ENCODE measurements around the gene NRL.
A peak's percentile ranks its signal among the peaks of the same experiment; 100 is the strongest.

Gene NRL

GRCh38 chr14:24114532-24115421, at the start of gene NRL, which contains the start of gene DCAF11:
Gene NRL (minus strand): TSS chr14:24114949. CDS start chr14:24082848, 32,101 bp downstream.
Gene DCAF11 (plus strand): TSS chr14:24114777. CDS start chr14:24115595, 818 bp downstream.
- no peaks in the 10 kb centered on the region for H4K20me1 ChIP-seq
- peak within 1 kb of the TSS; percentile 100 for H3K4me2 ChIP-seq
- peak within 1 kb of the TSS; percentile 95 for H3K27ac ChIP-seq
- H3K4me3 ChIP-seq, result peak within 1 kb of the TSS; percentile 75
- peaks cover 37% of the 10 kb centered on the region for H3K36me3 ChIP-seq
- no peak for TF ChIP-seq Cebpa-rat (IDR thresholded peaks at IDR 0.05)
- peaks cover 32% of the 10 kb centered on the region for H3K4me1 ChIP-seq
- H3K27me3 ChIP-seq, result no peaks in the 10 kb centered on the region
- no peaks in the 10 kb centered on the region for H3K9me3 ChIP-seq
- H3K9ac ChIP-seq, result peak within 1 kb of the TSS; percentile 87

GRCh38 chr14:24162093-24162492, 47.3 kb upstream of the NRL start:
- Histone ChIP-seq H4K20me1 (no peaks in the 10 kb centered on the region), H3K4me3 (peak overlapping the region; percentile 68; the same call in 1 of the 2 replicates), H3K4me1 (peaks cover 30% of the 10 kb centered on the region), H3K9ac (peak overlapping the region; percentile 72; the same call in 1 of the 2 replicates), H3K27me3 (no peaks in the 10 kb centered on the region), H3K36me3 (peaks cover 82% of the 10 kb centered on the region), H3K27ac (peak overlapping the region; percentile 73), H3K4me2 (peak overlapping the region; percentile 80), H3K9me3 (no peaks in the 10 kb centered on the region)
- TF ChIP-seq Cebpa-rat (IDR thresholded peaks at IDR 0.05), result no peak

- peaks cover 30% of the 10 kb centered on the region for H3K4me1 ChIP-seq
- peak within 1 kb of the TSS; percentile 80 for H3K4me2 ChIP-seq
- H3K27me3 ChIP-seq, result no peaks in the 10 kb centered on the region
- H3K4me3 ChIP-seq, result peak within 1 kb of the TSS; percentile 68
- no peaks in the 10 kb centered on the region for H3K9me3 ChIP-seq
- no peaks in the 10 kb centered on the region for H4K20me1 ChIP-seq
- peak within 1 kb of the TSS; percentile 73 for H3K27ac ChIP-seq
- H3K9ac ChIP-seq, result peak within 1 kb of the TSS; percentile 72
- TF ChIP-seq Cebpa-rat (IDR thresholded peaks at IDR 0.05), result no peak
- H3K36me3 ChIP-seq, result peaks cover 82% of the 10 kb centered on the region
Observed at GRCh38 chr14:24160850-24161804, 46.4 kb upstream of the NRL start, which contains the start of gene IRF9. Gene IRF9 (plus strand): TSS chr14:24161265. CDS start chr14:24162145, 880 bp downstream.

GRCh38 chr14:24160499-24160849, 45.7 kb upstream of the NRL start:
- no peak for TF ChIP-seq Cebpa-rat (IDR thresholded peaks at IDR 0.05)
- H4K20me1 ChIP-seq, result no peaks in the 10 kb centered on the region
- peak overlapping the region; percentile 72; the same call in 1 of the 2 replicates for H3K9ac ChIP-seq
- peaks cover 82% of the 10 kb centered on the region for H3K36me3 ChIP-seq
- H3K27me3 ChIP-seq, result no peaks in the 10 kb centered on the region
- H3K27ac ChIP-seq, result peak overlapping the region; percentile 73
- no peak overlapping the region for H3K4me3 ChIP-seq
- H3K4me2 ChIP-seq, result peak overlapping the region; percentile 80
- no peaks in the 10 kb centered on the region for H3K9me3 ChIP-seq
- peaks cover 30% of the 10 kb centered on the region for H3K4me1 ChIP-seq

GRCh38 chr14:24159777-24160498, 45.2 kb upstream of the NRL start:
- no peak for TF ChIP-seq Cebpa-rat (IDR thresholded peaks at IDR 0.05)
- Histone ChIP-seq H3K27ac (peak overlapping the region; percentile 73), H3K4me1 (peaks cover 30% of the 10 kb centered on the region), H3K4me2 (peak overlapping the region; percentile 80; the same call in 1 of the 2 replicates), H3K4me3 (no peak overlapping the region), H3K9me3 (no peaks in the 10 kb centered on the region), H3K27me3 (no peaks in the 10 kb centered on the region), H4K20me1 (no peaks in the 10 kb centered on the region), H3K36me3 (peaks cover 82% of the 10 kb centered on the region), H3K9ac (0 out of 2 replicates have a peak overlapping the region, but pooled peaks have one; percentile 72)

- H3K4me2 ChIP-seq, result no peak overlapping the region
- H3K9me3 ChIP-seq, result no peaks in the 10 kb centered on the region
- H3K4me1 ChIP-seq, result peaks cover 19% of the 10 kb centered on the region
- no peak overlapping the region for H3K9ac ChIP-seq
- no peaks in the 10 kb centered on the region for H4K20me1 ChIP-seq
- H3K4me3 ChIP-seq, result no peak overlapping the region
- no peak for TF ChIP-seq Cebpa-rat (IDR thresholded peaks at IDR 0.05)
- peaks cover 82% of the 10 kb centered on the region for H3K36me3 ChIP-seq
- no peaks in the 10 kb centered on the region for H3K27me3 ChIP-seq
- H3K27ac ChIP-seq, result no peak overlapping the region
Observed at GRCh38 chr14:24157331-24157730, 42.6 kb upstream of the NRL start.

- TF ChIP-seq Cebpa-rat (IDR thresholded peaks at IDR 0.05), result no peak
- no peak overlapping the region for H3K4me3 ChIP-seq
Observed at GRCh38 chr14:24156840-24157239, 42.1 kb upstream of the NRL start.

GRCh38 chr14:24155100-24155499, 40.4 kb upstream of the NRL start:
- Histone ChIP-seq H3K4me2 (no peak overlapping the region), H3K27me3 (no peaks in the 10 kb centered on the region), H3K36me3 (peaks cover 96% of the 10 kb centered on the region), H3K4me3 (no peak overlapping the region), H3K4me1 (peaks cover under 1% of the 10 kb centered on the region; the same call in 1 of the 2 replicates), H4K20me1 (no peaks in the 10 kb centered on the region), H3K27ac (peak overlapping the region; percentile 3; the same call in 1 of the 2 replicates), H3K9ac (no peak overlapping the region), H3K9me3 (no peaks in the 10 kb centered on the region)
- no peak for TF ChIP-seq Cebpa-rat (IDR thresholded peaks at IDR 0.05)

More at GRCh38 chr14:24156840-24157239, 42.1 kb upstream of the NRL start:
- Histone ChIP-seq H3K4me2 (no peak overlapping the region), H3K4me1 (peaks cover 14% of the 10 kb centered on the region), H3K36me3 (peaks cover 87% of the 10 kb centered on the region), H3K9me3 (no peaks in the 10 kb centered on the region), H3K9ac (no peak overlapping the region), H3K27ac (no peak overlapping the region), H4K20me1 (no peaks in the 10 kb centered on the region), H3K27me3 (no peaks in the 10 kb centered on the region)

Data from BLaER1 (cell line).